ENCODE measurements around the gene FBXO36. TPM values are rescaled to one million over a fixed set of nuclear protein-coding genes. Genes with fewer than 3 reads are reported as not detected.

The FBXO36 gene
- polyA plus RNA-seq, 2 of the 4 experiments (the other 2 are of a cell fraction): 2.0 to 5.5 TPM

GRCh38 chr2:230023313-230023712 is 101.0 kb downstream of the FBXO36 start:
- Histone ChIP-seq H3K4me1 (no peaks in the 10 kb centered on the region), H3K4me3 (no peak overlapping the region), H3K27ac (no peak overlapping the region), H3K9me3 (no peaks in the 10 kb centered on the region), H3K4me2 (no peak overlapping the region)
- POLR2A ChIA-PET: no interaction called here
- DNase-seq (ENCODE audit: low read depth in 1 of 2, low spot score in 1 of 2): no peak
- peak; percentile 55 to 59; a peak in 4 of 6 replicates for ATAC-seq
- no peak for FAIRE-seq
- TF ChIP-seq TP53 (CRISPR knock-in tag; IDR thresholded peaks at IDR 0.05) (no peak), REST (IDR thresholded peaks at IDR 0.05) (no peak), ELK1 (IDR thresholded peaks at IDR 0.05; ENCODE audit: low read depth, low read length) (no peak), ZFP36 (IDR thresholded peaks at IDR 0.05; ENCODE audit: borderline replicate concordance, partially characterized antibody) (no peak), NFE2L2 (conservative IDR thresholded peaks at IDR 0.05; ENCODE audit: low read length) (no peak), NR3C1 (IDR thresholded peaks at IDR 0.05) (no peak), CHD2 (IDR thresholded peaks at IDR 0.05; ENCODE audit: low read length, partially characterized antibody) (no peak), TFCP2L1 (CRISPR knock-in tag; IDR thresholded peaks at IDR 0.05) (no peak), GATA3 (IDR thresholded peaks at IDR 0.05; ENCODE audit: borderline replicate concordance) (no peak), HEYL (CRISPR knock-in tag; IDR thresholded peaks at IDR 0.05) (no peak), HOXB13 (CRISPR knock-in tag; IDR thresholded peaks at IDR 0.05; ENCODE audit: low read depth) (no peak), JUN (IDR thresholded peaks at IDR 0.05) (no peak), CHD4 (IDR thresholded peaks at IDR 0.05; ENCODE audit: borderline replicate concordance) (no peak), PHF8 (IDR thresholded peaks at IDR 0.05; ENCODE audit: borderline replicate concordance, low read depth) (no peak), ZNF302 (CRISPR knock-in tag; IDR thresholded peaks at IDR 0.05) (no peak), NPAS2 (CRISPR knock-in tag; IDR thresholded peaks at IDR 0.05; ENCODE audit: borderline replicate concordance) (no peak), FOSL2 (IDR thresholded peaks at IDR 0.05) (no peak), FOSL2 (CRISPR knock-in tag; IDR thresholded peaks at IDR 0.05) (no peak), KDM5A (IDR thresholded peaks at IDR 0.05) (no peak), HES2 (IDR thresholded peaks at IDR 0.05) (no peak), RFX5 (IDR thresholded peaks at IDR 0.05) (no peak)
- CTCF ChIA-PET: interaction anchor here (1.1 to 2.6 kb wide), 2 partner anchors 15 to 67 kb away, joined by 3 to 13 read pairs; no protein-coding TSS in a partner anchor
- WGBS (ENCODE audit: missing lambda C conversion rate): 95% methylated on average over 4 of the region's 4 CpGs

- H3K4me2 ChIP-seq: no peak overlapping the region
- H3K4me1 ChIP-seq: no peaks in the 10 kb centered on the region
- DNase-seq (ENCODE audit: low read depth in 1 of 2, low spot score in 1 of 2) (no peak), FAIRE-seq (no peak), ATAC-seq (no peak)
- no peak for TF ChIP-seq PHF8 (IDR thresholded peaks at IDR 0.05; ENCODE audit: borderline replicate concordance, low read depth)
- H3K9me3 ChIP-seq: no peaks in the 10 kb centered on the region
- POLR2A ChIA-PET: no interaction called here
- 76% methylated on average over 1 of the region's 1 CpG for WGBS (ENCODE audit: missing lambda C conversion rate)
- CTCF ChIA-PET: interaction anchor here (1.4 to 1.5 kb wide), 2 partner anchors 10 to 90 kb away, joined by 3 read pairs; no protein-coding TSS in a partner anchor
- H3K27ac ChIP-seq: no peak overlapping the region
- no peak overlapping the region for H3K4me3 ChIP-seq
These were observed 119.9 kb downstream of the FBXO36 start for GRCh38 chr2:230042195-230042594.

Data from A549 (cell line).